HUES64 (cell line): ENCODE data around the gene SMARCAL1.

Source experiments
- H3K27ac ChIP-seq: 2 replicates; pipeline ENCODE4 v1.7.0; 2013; ENCODE audit warnings: low read depth, low read length, inconsistent platforms
- H3K27me3 ChIP-seq: 2 replicates; pipeline ENCODE4 v1.6.1; 2013; ENCODE audit warnings: mild to moderate bottlenecking, low read length; ENCODE audit not compliant: insufficient read depth
- H3K36me3 ChIP-seq: 2 replicates; pipeline ENCODE4 v1.6.1; 2013; ENCODE audit warnings: mild to moderate bottlenecking, low read length; ENCODE audit not compliant: insufficient read depth
- H3K4me1 ChIP-seq: 2 replicates; pipeline ENCODE4 v1.6.1; 2013; ENCODE audit warnings: mild to moderate bottlenecking, low read length, moderate library complexity; ENCODE audit not compliant: insufficient read depth
- H3K4me3 ChIP-seq: 2 replicates; pipeline ENCODE4 v1.5.1; 2013; ENCODE audit warnings: mild to moderate bottlenecking, low read length, moderate library complexity
- H3K9ac ChIP-seq: 2 replicates; pipeline ENCODE4 v1.6.1; 2013; ENCODE audit warnings: mild to moderate bottlenecking, low read depth, low read length
- H3K9me3 ChIP-seq: 2 replicates; pipeline ENCODE4 v1.6.1; 2013; ENCODE audit warnings: low read depth, low read length; ENCODE audit not compliant: insufficient read depth
- whole genome bisulfite sequencing: fragments of 150-250, 120-280 bp; methylation state at CpG from one replicate; pipeline ENCODE4 v1.1.7; 2013; ENCODE audit warnings: missing lambda C conversion rate; 5-methylcytosine and 5-hydroxymethylcytosine counted together

The SMARCAL1 gene

GRCh38 chr2:216399621-216400020, 12.7 kb upstream of the SMARCAL1 start:
- WGBS: 86% methylated on average over 1 of the region's 1 CpG
- H3K9me3 ChIP-seq: no peaks in the 10 kb centered on the region

GRCh38 chr2:216402751-216403150, 9.5 kb upstream of the SMARCAL1 start:
- H3K4me3 ChIP-seq: no peak overlapping the region
- no peak overlapping the region; the same call in 1 of the 2 replicates for H3K9ac ChIP-seq
- peaks cover 14% of the 10 kb centered on the region; the same call in 1 of the 2 replicates for H3K4me1 ChIP-seq
- 88% methylated on average over 6 of the region's 6 CpGs for WGBS
- no peaks in the 10 kb centered on the region for H3K27me3 ChIP-seq
- H3K9me3 ChIP-seq: no peaks in the 10 kb centered on the region
- H3K36me3 ChIP-seq: no peaks in the 10 kb centered on the region
- no peak overlapping the region for H3K27ac ChIP-seq

More at GRCh38 chr2:216399621-216400020, 12.7 kb upstream of the SMARCAL1 start:
- Histone ChIP-seq H3K27me3 (no peaks in the 10 kb centered on the region), H3K27ac (no peak overlapping the region), H3K36me3 (no peaks in the 10 kb centered on the region), H3K4me3 (no peak overlapping the region), H3K9ac (no peak overlapping the region), H3K4me1 (peaks cover 7% of the 10 kb centered on the region; the same call in 1 of the 2 replicates)

DNA sequence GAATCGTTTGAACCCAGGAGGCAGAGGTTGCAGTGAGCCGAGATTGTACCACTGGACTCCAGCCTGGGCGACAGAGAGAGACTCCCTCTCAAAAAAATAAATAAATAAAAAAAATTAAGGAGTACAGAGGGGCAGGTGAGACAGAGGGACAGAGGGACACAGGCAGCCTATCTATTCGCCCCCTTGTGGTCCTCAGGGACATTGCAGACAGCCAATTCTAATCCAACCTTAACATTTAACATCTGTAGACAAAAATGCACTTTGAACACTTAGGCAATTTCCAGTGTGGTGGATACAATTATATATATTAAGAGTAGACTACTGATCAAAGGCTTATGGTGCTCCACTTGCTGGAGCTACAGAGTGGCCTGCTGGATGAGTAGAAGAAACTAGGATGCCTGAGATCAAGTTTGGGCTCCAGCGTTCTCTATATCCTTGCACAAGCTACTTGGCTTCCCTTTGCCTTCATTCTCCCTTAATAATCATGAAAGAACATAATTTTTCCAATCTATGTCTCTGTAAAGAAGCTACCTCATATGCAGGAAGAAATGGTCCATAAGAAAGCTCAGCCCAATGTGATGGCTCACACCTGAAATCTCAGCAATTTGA, 8.2 kb upstream of the SMARCAL1 start:
- Histone ChIP-seq H3K4me3 (no peak overlapping the region), H3K4me1 (peaks cover 19% of the 10 kb centered on the region; the same call in 1 of the 2 replicates), H3K27me3 (no peaks in the 10 kb centered on the region), H3K27ac (no peak overlapping the region), H3K9me3 (no peaks in the 10 kb centered on the region), H3K9ac (no peak overlapping the region), H3K36me3 (no peaks in the 10 kb centered on the region)
- WGBS: 44% methylated on average over 2 of the region's 5 CpGs

DNA sequence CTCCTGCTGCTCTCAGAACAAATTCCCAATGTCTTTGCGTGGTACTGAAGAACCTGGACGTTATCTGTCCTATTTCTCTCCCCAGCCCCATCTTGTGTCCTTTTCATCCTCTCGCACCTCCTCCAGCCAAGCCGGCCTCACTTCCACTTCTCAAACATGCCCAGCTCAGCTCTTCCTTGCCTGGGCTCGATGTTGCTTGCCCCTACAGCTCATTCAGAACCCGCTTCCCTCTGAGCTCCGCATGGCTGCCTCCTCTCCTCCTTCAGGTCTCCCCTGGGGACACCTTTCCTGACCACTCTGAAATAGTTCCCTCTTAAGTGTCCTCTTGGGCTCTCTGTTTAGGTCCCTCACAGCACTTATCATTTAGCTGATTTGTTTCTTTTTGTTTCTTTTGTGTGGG, 6.7 kb upstream of the SMARCAL1 start:
- Histone ChIP-seq H3K36me3 (no peaks in the 10 kb centered on the region), H3K27me3 (no peaks in the 10 kb centered on the region), H3K4me1 (peaks cover 19% of the 10 kb centered on the region; the same call in 1 of the 2 replicates), H3K27ac (no peak overlapping the region), H3K9me3 (no peaks in the 10 kb centered on the region), H3K4me3 (no peak overlapping the region), H3K9ac (no peak overlapping the region)
- 61% methylated on average over 7 of the region's 7 CpGs for WGBS

DNA sequence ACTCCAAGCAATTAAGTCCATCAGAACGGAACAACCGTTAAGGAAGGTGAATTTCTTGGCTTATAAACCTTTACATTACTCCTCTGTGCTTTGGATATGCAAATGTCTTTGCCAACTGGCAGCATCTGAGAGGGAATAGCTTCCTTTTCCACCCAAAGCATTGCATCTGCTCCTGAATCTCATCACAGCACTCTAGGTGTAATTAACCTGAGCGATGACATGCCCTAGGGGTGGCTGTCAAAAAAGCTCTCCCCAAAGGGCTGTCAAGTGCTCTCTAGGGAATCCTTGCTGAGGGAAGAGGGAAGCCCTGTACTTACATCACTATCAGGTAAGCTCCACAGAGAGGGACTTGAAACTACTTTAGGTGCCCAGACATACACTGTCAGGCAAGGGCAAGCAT, 5.5 kb upstream of the SMARCAL1 start:
- H3K9me3 ChIP-seq: no peaks in the 10 kb centered on the region
- H3K27me3 ChIP-seq: no peaks in the 10 kb centered on the region
- WGBS: 68% methylated on average over 3 of the region's 3 CpGs
- H3K4me1 ChIP-seq: peaks cover 23% of the 10 kb centered on the region; the same call in 1 of the 2 replicates
- no peak overlapping the region for H3K4me3 ChIP-seq
- H3K27ac ChIP-seq: no peak overlapping the region
- no peaks in the 10 kb centered on the region for H3K36me3 ChIP-seq
- H3K9ac ChIP-seq: no peak overlapping the region

GRCh38 chr2:216408426-216409290, 3.6 kb upstream of the SMARCAL1 start:
- Histone ChIP-seq H3K4me3 (no peak overlapping the region), H3K9ac (no peak overlapping the region), H3K27ac (no peak overlapping the region), H3K9me3 (no peaks in the 10 kb centered on the region), H3K4me1 (peaks cover 20% of the 10 kb centered on the region), H3K27me3 (no peaks in the 10 kb centered on the region), H3K36me3 (no peaks in the 10 kb centered on the region)
- WGBS: 67% methylated on average over 10 of the region's 11 CpGs

DNA sequence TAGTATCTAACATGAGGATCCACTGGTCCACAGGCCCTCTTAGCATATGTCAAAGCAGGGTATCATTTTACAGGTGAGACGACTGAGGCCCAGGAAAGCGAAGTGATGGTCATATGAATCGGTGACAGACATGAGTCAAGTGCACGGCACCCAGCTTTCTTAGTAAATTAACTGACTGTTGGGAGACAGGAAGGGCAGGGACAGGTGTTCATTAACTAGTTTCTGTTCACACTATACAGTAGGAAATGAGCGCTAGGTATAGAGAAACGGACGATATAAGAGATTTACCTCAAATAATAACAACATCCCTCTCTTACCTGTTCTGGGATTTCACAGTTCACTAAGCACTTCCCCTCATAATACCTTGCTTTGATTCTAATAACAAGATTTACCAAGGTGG, 1.7 kb upstream of the SMARCAL1 start:
- no peaks in the 10 kb centered on the region for H3K27me3 ChIP-seq
- no peaks in the 10 kb centered on the region for H3K9me3 ChIP-seq
- peaks cover 20% of the 10 kb centered on the region for H3K4me1 ChIP-seq
- H3K9ac ChIP-seq: no peak overlapping the region
- peaks cover 12% of the 10 kb centered on the region for H3K36me3 ChIP-seq
- H3K27ac ChIP-seq: no peak overlapping the region
- H3K4me3 ChIP-seq: no peak overlapping the region
- WGBS: 96% methylated on average over 7 of the region's 7 CpGs

GRCh38 chr2:216413882-216414281, 1.6 kb downstream of the SMARCAL1 start:
- Histone ChIP-seq H3K36me3 (peaks cover 35% of the 10 kb centered on the region), H3K9me3 (no peaks in the 10 kb centered on the region), H3K27ac (no peak overlapping the region), H3K4me3 (no peak overlapping the region), H3K4me1 (peaks cover 8% of the 10 kb centered on the region), H3K9ac (no peak overlapping the region), H3K27me3 (no peaks in the 10 kb centered on the region)
- WGBS: 92% methylated on average over 5 of the region's 5 CpGs

- Histone ChIP-seq H3K36me3 (peaks cover 37% of the 10 kb centered on the region), H3K27ac (no peak overlapping the region), H3K4me1 (peaks cover 8% of the 10 kb centered on the region), H3K9me3 (no peaks in the 10 kb centered on the region), H3K9ac (no peak overlapping the region), H3K4me3 (no peak overlapping the region), H3K27me3 (no peaks in the 10 kb centered on the region)
- 98% methylated on average over 3 of the region's 3 CpGs for WGBS
These were observed 2.6 kb downstream of the SMARCAL1 start for GRCh38 chr2:216414772-216415319.

GRCh38 chr2:216415541-216415940, 3.3 kb downstream of the SMARCAL1 start:
- no peak overlapping the region for H3K4me3 ChIP-seq
- WGBS: 95% methylated on average over 3 of the region's 3 CpGs
- peaks cover 8% of the 10 kb centered on the region for H3K4me1 ChIP-seq
- no peak overlapping the region for H3K9ac ChIP-seq
- no peak overlapping the region for H3K27ac ChIP-seq
- H3K27me3 ChIP-seq: no peaks in the 10 kb centered on the region
- no peaks in the 10 kb centered on the region for H3K9me3 ChIP-seq
- peaks cover 43% of the 10 kb centered on the region for H3K36me3 ChIP-seq

- Histone ChIP-seq H3K9ac (no peak overlapping the region), H3K4me1 (peaks cover 5% of the 10 kb centered on the region), H3K4me3 (no peak overlapping the region), H3K9me3 (no peaks in the 10 kb centered on the region), H3K36me3 (peaks cover 52% of the 10 kb centered on the region), H3K27ac (no peak overlapping the region), H3K27me3 (no peaks in the 10 kb centered on the region)
- 92% methylated on average over 5 of the region's 6 CpGs for WGBS
These were observed 4.5 kb downstream of the SMARCAL1 start for GRCh38 chr2:216416571-216417307.
